K562 (cell line): ENCODE results near the gene PUSL1. TPM values are rescaled to one million over a fixed set of nuclear protein-coding genes. Genes with fewer than 3 reads are reported as not detected.

ENCODE experiments used
- FOS ChIP-seq: IDR thresholded peaks from 3 replicates; pipeline ENCODE4 v1.6.1; 2011; ENCODE audit not compliant: insufficient read length; ENCODE audit errors: extremely low read depth
- MAZ ChIP-seq, 2 experiments: fragments of 450-650 bp in 1 of 2; sonication (generic) in 1 of 2; formaldehyde crosslinking; IDR thresholded peaks in 1 of 2; conservative IDR thresholded peaks in 1 of 2; 2 replicates each; pipeline versions ENCODE4 v1.4.0 to v1.5.0; 2020; ENCODE audit warnings: mild to moderate bottlenecking in 1 of 2, missing genetic modification reagents in 1 of 2
- SIN3A ChIP-seq, 2 experiments: fragments of 150-350 bp in 1 of 2; IDR thresholded peaks; 2 replicates each; pipeline ENCODE4 v1.6.1; 2011 to 2016; ENCODE audit warnings: borderline replicate concordance in 2 of 2, low read depth in 2 of 2, low read length in 2 of 2, mild to moderate bottlenecking in 2 of 2, moderate library complexity in 2 of 2; ENCODE audit not compliant: control insufficient read depth in 1 of 2
- TGIF2 ChIP-seq: sonication (generic); formaldehyde crosslinking; IDR thresholded peaks from 2 replicates; pipeline ENCODE4 v1.8.1; 2022; ENCODE audit warnings: mild to moderate bottlenecking, missing genetic modification reagents, moderate library complexity
- ZNF274 ChIP-seq: IDR thresholded peaks from 2 replicates; pipeline ENCODE4 v1.6.1; 2011; ENCODE audit warnings: low read depth, mild to moderate bottlenecking, low read length, moderate library complexity, borderline replicate concordance
- polyA plus RNA-seq, 8 experiments: library from polyadenylated mRNA; depleted of rRNA in 4 of 8; stranded (reverse) in 5 of 8; unstranded in 3 of 8; fragments of >200 nt; fragmentation: Nextera tagmentation in 2 of 8; fragmentation: Illumina TruSeq in 1 of 8; extraction: Ambion mirVana in 2 of 8; extraction: Trizol in 1 of 8; gene quantifications; 2 replicates each; pipeline versions ENCODE4 v1.2.1 to v1.2.3, GENCODE V29; 2011 to 2014; ENCODE audit warnings: inconsistent platforms in 1 of 8, missing spikeins in 1 of 8
- total RNA-seq, 7 experiments: library from RNA; depleted of rRNA in 6 of 7; stranded (reverse); fragments of >200 nt in 6 of 7; fragmentation: Illumina TruSeq in 2 of 7; extraction: Trizol in 2 of 7; gene quantifications; 2 replicates each; pipeline versions ENCODE4 v1.2.1 to v1.2.3, GENCODE V29; 2011 to 2021; ENCODE audit warnings: low replicate concordance in 1 of 7
- TF ChIP-seq, protein P1 (sequence below), 2 experiments: fragments of 450-650 bp; IDR thresholded peaks; 2 replicates each; pipeline ENCODE4 v1.6.1; 2016; ENCODE audit warnings: mild to moderate bottlenecking in 2 of 2, borderline replicate concordance in 1 of 2, low read depth in 1 of 2, moderate library complexity in 1 of 2
- TF ChIP-seq, protein P2 (sequence below): IDR thresholded peaks from 2 replicates; pipeline ENCODE4 v1.6.1; 2014; ENCODE audit warnings: antibody characterized with exemption
- TF ChIP-seq, protein P3 (sequence below): sonication (generic); formaldehyde crosslinking; IDR thresholded peaks from 2 replicates; pipeline ENCODE4 v1.8.1; 2023; ENCODE audit warnings: mild to moderate bottlenecking, missing genetic modification reagents
- TF ChIP-seq, protein P4 (sequence below): fragments of 250-450 bp; sonication (Bioruptor Pico); IDR thresholded peaks from 2 replicates; pipeline ENCODE4 v1.8.0; 2022; ENCODE audit warnings: moderate library complexity, mild to moderate bottlenecking, inconsistent platforms

The PUSL1 gene
- total and polyA plus RNA-seq, 9 of the 15 experiments (the other 6 are each of a cell fraction or from before 2014, with no cell fraction given), result 0.62 to 86.9 (median 13.6) TPM

DNA sequence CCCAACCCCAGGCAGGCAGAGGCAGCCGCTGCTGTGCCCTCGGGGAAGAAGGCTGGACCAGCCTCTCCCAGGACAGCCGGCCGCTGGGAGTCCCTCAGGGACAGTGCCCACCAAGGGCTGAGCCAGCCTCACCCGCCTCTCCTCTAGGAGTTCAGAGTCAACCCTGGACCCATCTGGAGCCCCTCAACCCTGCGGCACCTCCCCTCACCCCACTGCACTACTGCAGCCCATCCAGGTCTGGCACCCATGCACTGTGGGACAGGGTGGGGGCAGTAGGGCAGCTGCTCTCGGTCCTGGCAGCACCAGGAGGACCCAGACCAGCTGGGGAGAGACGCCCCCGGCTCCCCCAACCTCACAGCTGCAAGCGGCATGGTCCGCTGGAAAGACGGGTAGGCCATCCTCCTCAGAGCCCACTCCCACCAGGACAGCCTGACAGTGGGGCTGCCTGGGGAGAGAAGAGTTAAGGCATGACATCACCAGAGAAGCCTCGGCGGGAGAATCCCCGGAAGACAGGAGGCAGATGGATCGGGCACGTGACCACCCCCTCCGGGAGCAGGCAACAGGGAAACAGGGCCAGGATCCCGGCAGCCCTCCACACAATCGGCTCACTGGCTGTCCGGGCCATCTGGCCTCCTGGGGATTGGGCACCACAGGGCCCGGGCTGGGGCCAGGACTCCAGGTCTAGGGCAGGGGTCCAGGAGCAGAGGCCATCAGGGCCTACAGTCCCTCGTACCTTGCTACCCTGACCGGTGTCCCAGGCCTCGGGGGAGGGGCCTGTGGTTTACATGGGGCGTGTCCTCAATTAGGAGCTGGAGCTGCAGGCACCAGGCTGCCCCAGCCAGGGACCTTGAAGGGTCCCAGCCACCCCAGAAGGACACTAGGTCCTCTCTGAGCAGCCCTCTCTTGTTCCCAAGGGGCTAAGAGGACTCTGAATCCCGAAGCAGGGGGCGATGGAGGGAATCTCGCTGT, 3.8 kb upstream of the PUSL1 start (continued):
- TF ChIP-seq, protein P1, sequence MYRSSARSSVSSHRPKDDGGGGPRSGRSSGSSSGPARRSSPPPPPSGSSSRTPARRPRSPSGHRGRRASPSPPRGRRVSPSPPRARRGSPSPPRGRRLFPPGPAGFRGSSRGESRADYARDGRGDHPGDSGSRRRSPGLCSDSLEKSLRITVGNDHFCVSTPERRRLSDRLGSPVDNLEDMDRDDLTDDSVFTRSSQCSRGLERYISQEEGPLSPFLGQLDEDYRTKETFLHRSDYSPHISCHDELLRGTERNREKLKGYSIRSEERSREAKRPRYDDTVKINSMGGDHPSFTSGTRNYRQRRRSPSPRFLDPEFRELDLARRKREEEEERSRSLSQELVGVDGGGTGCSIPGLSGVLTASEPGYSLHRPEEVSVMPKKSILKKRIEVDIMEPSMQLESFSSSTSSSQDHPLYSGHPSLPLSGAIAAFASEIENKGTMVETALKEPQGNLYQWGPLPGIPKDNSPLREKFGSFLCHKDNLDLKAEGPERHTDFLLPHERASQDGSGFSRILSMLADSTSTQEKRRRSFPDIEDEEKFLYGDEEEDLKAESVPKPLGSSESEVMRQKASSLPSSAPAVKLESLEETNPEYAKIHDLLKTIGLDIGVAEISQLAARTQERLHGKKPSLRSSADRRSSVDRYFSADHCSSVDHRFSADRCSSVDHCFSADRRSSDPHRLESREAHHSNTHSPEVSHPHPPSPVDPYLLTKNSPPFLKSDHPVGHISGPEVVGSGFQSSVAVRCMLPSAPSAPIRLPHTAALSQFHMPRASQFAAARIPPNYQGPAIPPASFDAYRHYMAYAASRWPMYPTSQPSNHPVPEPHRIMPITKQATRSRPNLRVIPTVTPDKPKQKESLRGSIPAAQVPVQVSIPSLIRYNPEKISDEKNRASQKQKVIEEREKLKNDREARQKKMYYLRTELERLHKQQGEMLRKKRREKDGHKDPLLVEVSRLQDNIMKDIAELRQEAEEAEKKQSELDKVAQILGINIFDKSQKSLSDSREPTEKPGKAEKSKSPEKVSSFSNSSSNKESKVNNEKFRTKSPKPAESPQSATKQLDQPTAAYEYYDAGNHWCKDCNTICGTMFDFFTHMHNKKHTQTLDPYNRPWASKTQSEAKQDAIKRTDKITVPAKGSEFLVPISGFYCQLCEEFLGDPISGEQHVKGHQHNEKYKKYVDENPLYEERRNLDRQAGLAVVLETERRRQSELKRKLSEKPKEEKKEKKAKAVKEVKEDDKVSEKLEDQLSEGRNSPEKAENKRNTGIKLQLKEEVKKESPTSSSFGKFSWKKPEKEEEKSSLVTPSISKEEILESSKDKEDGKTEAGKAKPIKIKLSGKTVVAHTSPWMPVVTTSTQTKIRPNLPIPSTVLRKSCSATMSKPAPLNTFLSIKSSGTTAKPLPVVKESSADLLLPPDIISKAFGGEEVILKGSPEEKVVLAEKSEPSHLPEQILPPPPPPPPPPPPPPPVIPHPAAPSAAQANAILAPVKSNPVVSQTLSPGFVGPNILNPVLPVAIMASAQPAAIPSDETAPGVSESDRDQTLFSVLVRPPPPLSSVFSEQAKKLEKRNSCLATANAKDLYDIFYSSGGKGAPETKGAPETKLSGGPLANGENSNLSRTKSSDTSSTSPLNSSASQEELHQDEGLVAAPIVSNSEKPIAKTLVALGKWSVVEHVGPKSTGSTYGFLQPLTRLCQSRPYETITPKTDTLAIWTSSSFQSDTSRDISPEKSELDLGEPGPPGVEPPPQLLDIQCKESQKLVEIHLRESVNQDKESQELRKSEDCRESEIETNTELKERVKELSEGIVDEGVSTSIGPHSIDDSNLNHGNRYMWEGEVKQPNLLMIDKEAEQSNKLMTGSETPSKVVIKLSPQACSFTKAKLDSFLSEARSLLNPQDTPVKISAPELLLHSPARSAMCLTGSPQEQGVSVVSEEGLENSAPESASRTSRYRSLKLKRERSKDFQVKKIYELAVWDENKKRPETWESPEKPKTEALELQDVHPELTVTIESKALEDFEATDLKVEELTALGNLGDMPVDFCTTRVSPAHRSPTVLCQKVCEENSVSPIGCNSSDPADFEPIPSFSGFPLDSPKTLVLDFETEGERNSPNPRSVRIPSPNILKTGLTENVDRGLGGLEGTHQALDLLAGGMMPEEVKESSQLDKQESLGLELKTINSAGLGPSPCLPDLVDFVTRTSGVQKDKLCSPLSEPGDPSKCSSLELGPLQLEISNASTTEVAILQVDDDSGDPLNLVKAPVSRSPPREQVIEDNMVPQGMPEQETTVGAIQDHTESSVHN (IDR thresholded peaks at IDR 0.05; ENCODE audit: borderline replicate concordance in 1 of 2, low read depth in 1 of 2), result no peak
- TF ChIP-seq MAZ (CRISPR knock-in tag; conservative IDR thresholded peaks at IDR 0.05 in 1 of 2, IDR thresholded peaks at IDR 0.05 in 1 of 2) (peak in 1 of 2 experiments; percentile 48; a peak in 1 of 4 replicates), SIN3A (IDR thresholded peaks at IDR 0.05; ENCODE audit: borderline replicate concordance in 2 of 2, control insufficient read depth in 1 of 2, low read depth in 2 of 2, low read length in 2 of 2) (0 out of 4 replicates have a peak, but pooled peaks of 1 of the 2 experiments have one; percentile 27), TGIF2 (no peak), FOS (no peak), ZNF274 (no peak)
- TF ChIP-seq, protein P2, sequence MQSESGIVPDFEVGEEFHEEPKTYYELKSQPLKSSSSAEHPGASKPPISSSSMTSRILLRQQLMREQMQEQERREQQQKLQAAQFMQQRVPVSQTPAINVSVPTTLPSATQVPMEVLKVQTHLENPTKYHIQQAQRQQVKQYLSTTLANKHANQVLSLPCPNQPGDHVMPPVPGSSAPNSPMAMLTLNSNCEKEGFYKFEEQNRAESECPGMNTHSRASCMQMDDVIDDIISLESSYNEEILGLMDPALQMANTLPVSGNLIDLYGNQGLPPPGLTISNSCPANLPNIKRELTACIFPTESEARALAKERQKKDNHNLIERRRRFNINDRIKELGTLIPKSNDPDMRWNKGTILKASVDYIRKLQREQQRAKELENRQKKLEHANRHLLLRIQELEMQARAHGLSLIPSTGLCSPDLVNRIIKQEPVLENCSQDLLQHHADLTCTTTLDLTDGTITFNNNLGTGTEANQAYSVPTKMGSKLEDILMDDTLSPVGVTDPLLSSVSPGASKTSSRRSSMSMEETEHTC, result no peak
- TF ChIP-seq, protein P3, sequence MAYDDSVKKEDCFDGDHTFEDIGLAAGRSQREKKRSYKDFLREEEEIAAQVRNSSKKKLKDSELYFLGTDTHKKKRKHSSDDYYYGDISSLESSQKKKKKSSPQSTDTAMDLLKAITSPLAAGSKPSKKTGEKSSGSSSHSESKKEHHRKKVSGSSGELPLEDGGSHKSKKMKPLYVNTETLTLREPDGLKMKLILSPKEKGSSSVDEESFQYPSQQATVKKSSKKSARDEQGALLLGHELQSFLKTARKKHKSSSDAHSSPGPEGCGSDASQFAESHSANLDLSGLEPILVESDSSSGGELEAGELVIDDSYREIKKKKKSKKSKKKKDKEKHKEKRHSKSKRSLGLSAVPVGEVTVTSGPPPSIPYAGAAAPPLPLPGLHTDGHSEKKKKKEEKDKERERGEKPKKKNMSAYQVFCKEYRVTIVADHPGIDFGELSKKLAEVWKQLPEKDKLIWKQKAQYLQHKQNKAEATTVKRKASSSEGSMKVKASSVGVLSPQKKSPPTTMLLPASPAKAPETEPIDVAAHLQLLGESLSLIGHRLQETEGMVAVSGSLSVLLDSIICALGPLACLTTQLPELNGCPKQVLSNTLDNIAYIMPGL (CRISPR knock-in tag), result 0 out of 2 replicates have a peak, but pooled peaks have one; percentile 10
- TF ChIP-seq, protein P4, sequence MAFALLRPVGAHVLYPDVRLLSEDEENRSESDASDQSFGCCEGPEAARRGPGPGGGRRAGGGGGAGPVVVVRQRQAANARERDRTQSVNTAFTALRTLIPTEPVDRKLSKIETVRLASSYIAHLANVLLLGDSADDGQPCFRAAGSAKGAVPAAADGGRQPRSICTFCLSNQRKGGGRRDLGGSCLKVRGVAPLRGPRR, result no peak
